Measurements from ENCODE around the gene BFSP1.

Gene BFSP1

GRCh38 chr20:17457588-17458190 is 73.5 kb downstream of the BFSP1 start:
- DNase-seq = no peak

DNA sequence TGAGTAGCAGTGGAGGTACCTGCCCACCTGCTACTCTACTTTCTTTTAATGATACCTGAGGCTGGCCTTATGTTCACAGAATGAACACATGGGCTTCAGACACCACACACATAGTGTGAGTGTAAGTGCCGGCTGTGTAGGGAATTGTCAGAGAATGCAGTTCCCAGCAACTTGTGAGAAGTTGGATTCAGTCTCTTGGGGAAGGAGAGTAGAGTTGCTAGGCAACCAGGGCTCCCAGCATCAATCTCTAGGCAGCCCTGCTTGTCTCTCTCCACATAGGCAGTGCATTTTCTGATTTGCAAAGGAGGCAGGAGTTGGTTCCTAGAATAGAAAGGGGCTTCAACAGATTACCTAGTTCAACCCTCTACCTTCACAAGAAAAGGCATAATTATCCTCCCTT is 74.1 kb downstream of the BFSP1 start:
- no peak for DNase-seq

- DNase-seq = no peak
Measured at GRCh38 chr20:17456279-17456678, 74.9 kb downstream of the BFSP1 start.

DNA sequence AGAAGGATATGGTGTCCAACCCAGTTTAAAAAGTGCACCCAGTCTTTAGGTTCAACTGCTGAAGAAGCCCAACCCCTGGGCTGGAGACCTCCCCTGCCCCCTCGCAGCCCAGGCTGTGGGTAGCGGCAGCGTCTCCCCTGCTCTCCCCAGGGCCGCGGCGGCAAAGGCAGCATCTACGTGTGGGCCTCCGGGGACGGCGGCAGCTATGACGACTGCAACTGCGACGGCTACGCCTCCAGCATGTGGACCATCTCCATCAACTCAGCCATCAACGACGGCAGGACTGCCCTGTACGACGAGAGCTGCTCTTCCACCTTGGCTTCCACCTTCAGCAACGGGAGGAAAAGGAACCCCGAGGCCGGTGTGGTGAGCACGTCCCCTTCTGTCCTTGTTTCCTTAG is 77.6 kb downstream of the BFSP1 start:
- no peak for DNase-seq

DNA sequence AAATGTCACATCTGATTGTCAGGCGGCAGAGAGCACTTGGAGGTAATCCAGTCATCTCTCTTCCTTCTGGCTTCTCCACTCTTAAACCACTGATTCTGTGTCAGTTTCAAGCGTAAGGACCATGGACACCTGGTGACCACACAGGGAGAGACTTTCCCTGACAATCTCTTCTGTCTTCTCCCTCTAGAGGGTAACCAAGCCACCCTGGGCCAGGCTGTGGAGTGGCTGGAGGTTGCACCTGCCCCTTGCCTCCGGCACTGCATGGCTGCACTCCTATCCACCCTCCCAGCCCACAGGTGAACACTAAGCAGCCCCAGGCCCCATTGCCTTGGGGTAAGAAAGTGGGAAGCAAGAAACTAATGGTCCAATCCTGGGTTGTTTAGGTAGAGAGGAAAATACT is 78.7 kb downstream of the BFSP1 start:
- DNase-seq = no peak

DNA sequence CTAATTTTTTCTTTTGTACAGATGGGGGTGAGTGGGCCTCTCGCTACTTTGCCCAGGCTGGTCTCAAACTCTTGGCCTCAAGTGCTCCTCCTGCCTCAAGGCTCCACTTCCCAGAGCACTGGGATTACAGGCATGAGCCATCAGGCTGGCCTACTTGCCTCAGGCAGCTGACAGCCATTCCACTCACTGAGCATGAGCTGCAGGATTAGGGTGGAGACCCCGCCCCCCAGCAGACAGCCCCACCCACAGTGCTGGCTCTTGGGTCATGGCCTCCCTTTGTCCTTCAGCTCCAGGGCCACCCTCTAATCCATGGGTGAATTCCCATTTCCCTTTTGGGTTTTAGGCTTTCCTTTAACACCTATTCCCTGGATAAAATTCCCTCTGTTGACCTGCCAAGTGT is 82.1 kb downstream of the BFSP1 start:
- DNase-seq = no peak

DNA sequence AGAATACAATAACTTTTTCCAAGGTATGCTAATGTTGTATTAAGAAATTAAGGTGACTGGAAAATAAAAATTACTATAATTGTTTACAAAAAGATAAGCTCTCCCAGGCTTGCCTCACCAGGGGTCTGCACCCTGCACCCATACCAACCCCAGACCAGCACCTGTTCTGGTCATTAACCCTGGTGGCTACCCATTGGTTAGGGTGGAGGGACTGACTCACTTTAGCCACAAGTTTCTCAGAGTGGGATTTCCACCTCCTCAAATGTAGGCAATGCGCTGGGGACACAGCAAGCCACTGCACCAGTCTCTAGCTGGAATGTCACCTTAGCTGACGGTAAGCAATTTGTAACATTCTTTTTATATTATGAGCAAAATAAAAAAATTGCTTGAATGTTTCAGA is 83.1 kb downstream of the BFSP1 start:
- no peak for DNase-seq

- DNase-seq = no peak
Measured at GRCh38 chr20:17446171-17446570, 85.0 kb downstream of the BFSP1 start.

DNA sequence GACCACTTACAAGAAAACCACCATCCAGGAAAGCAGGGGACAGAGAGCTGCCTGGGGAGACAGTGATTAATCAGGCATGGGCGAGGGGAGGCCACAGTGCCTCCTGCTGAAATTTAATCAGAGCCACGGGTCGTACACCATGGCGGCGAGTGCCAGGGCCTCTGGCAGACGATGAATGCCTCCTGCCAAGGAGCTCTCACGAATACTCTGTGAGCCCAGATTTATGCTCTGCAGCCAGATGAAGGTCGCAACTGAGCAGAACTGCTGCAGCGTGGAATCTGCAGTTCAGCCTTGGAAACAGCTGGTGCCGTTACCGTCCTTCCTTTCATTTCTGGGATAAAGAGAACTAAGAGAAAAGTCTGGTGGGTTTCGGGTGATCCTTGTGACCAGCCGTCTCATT is 85.6 kb downstream of the BFSP1 start:
- no peak for DNase-seq

DNA sequence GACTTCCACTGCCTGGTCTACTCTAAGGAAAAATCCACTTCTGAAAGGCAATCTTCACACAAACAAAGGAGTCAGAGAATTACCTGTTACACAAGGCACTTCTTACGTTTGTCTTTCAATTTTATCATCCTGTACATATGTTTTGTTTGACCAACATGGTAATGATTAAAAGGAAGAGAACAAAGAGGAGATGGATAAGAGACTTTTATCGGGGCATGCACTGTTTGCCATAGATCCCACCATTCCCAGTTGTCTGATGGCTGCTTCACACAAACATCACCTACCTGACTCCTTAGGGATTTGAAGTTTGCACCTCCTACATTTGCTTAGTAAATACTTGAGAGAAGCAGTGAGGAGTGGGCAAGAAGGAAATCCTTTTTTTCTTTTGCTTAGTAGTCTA is 87.1 kb downstream of the BFSP1 start:
- no peak for DNase-seq
